GM12891 (cell line): Measurements from ENCODE around the gene CES3.

Experiments used
- POLR2A ChIP-seq: IDR thresholded peaks from 2 replicates; pipeline ENCODE4 v1.6.1; 2011; ENCODE audit warnings: low read depth, low read length, control low read depth
- POLR2AphosphoS5 ChIP-seq: IDR thresholded peaks from 2 replicates; pipeline ENCODE4 v1.6.1; 2011; ENCODE audit warnings: low read depth, low read length, control low read depth
- TAF1 ChIP-seq: IDR thresholded peaks from 2 replicates; pipeline ENCODE4 v1.6.1; 2011; ENCODE audit warnings: low read depth, low read length, control low read depth

- TF ChIP-seq POLR2A: no peak
- TF ChIP-seq POLR2AphosphoS5: no peak
- no peak for TF ChIP-seq TAF1
These were observed 12.2 kb upstream of the CES3 start for GRCh38 chr16:66948837-66949225.
